Duodenal mucosa (tissue), 2 donors: ENCODE measurements around the gene ZDHHC19.
"Not testable (repeated sequence)": the region's sequence is repeated elsewhere in the genome, so short reads cannot be mapped to it uniquely, and the experiment has no call there.

ENCODE experiments used
- H3K27ac ChIP-seq: one replicate; pipeline ENCODE4 v1.7.0; 2013; ENCODE audit warnings: low read depth, low read length
- H3K27me3 ChIP-seq, 2 donors: one replicate each; pipeline ENCODE4 v1.7.0; 2013; ENCODE audit warnings: low read length in 2 of 2, control low read depth in 1 of 2; ENCODE audit not compliant: insufficient read depth in 2 of 2, control insufficient read depth in 1 of 2
- H3K36me3 ChIP-seq, 2 donors: one replicate each; pipeline ENCODE4 v1.7.0; 2013; ENCODE audit warnings: low read length in 2 of 2, control low read depth in 1 of 2; ENCODE audit not compliant: insufficient read depth in 2 of 2, control insufficient read depth in 1 of 2
- H3K4me1 ChIP-seq, 2 donors: one replicate each; pipeline ENCODE4 v1.7.0; 2013; ENCODE audit warnings: low read length in 2 of 2, control low read depth in 1 of 2; ENCODE audit not compliant: insufficient read depth in 2 of 2, control insufficient read depth in 1 of 2
- H3K4me3 ChIP-seq, 2 donors: one replicate each; pipeline ENCODE4 v1.7.0; 2013; ENCODE audit warnings: low read length in 2 of 2, low read depth in 1 of 2
- H3K9ac ChIP-seq, 2 donors: one replicate each; pipeline ENCODE4 v1.7.0; 2013; ENCODE audit warnings: low read length in 2 of 2, low read depth in 1 of 2
- H3K9me3 ChIP-seq, 2 donors: one replicate each; pipeline ENCODE4 v1.7.0; 2013; ENCODE audit warnings: low read length in 2 of 2, control low read depth in 1 of 2; ENCODE audit not compliant: control insufficient read depth in 1 of 2

ZDHHC19 gene

GRCh38 chr3:196165006-196165575, 46.1 kb downstream of the ZDHHC19 start:
- H3K4me3 ChIP-seq, H3K9ac ChIP-seq, H3K27ac ChIP-seq, H3K36me3 ChIP-seq, H3K27me3 ChIP-seq, H3K9me3 ChIP-seq: not testable (repeated sequence)
- H3K4me1 ChIP-seq: peaks cover 36 to 49% of the 10 kb centered on the region in 2 donors

DNA sequence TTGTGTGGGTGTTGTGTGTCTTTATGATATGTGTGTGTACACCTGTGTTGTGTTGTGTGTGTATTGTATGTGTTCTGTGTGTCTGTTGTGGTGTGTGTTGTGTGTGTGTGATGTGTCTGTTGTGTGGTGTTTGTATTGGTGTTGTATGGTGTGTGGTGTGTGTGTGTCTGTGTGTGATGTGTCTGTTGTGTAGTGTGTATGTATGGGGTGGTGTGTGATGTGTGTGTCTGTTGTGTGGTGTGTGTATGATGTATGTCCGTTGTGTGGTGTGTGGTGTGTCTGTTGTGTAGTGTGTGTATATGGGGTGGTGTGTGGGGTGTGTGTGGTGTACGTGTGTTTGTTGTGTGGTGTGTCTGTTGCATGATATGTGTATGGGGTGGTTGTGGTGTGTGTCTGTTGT, 46.6 kb downstream of the ZDHHC19 start:
- Histone ChIP-seq H3K9ac (no peak overlapping the region), H3K4me1 (peaks cover 37 to 49% of the 10 kb centered on the region in 2 donors), H3K27ac (no peak overlapping the region), H3K9me3 (no peaks in the 10 kb centered on the region), H3K4me3 (no peak overlapping the region), H3K27me3 (no peaks in the 10 kb centered on the region), H3K36me3 (no peaks in the 10 kb centered on the region)

DNA sequence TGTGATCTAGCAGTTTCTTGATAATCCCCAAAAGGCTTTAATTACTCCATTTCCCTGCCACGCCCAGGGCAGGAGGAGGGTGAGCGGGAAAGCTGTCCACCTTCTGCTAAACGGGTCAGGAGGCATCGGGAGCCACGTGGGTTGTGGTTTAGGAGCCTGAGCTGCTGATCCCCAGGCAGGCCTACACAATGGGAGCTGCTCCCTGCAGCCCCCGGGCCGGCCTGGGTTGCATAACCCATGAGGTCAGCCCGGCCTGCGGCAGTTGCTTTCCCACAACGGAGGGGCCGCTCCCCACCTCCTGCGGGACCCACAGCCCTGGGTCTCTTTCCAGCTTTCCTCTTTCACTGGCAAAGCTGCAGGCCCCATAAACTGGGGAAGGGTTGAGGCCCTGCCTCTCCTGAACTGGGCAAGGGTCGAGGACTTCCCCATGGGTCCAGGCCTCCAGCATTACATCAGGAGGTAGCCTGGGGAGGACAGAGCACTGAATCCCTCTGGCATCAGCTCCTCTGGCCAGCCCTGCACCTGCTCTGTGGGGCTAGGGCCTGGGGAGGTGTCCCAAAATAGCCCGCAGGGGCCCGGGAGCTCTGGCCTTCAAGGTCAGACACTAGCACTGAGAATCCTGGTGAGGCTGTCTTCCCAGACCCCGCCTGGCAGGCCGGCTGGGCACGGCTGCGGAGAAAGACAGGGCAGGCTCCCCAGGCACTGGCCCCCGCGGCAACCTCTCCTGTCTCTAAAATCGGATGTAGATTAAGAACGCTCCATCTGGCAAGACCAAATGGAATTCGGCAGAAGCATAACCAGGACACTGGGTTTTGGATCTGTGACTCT, 47.3 kb downstream of the ZDHHC19 start:
- H3K4me3 ChIP-seq: no peak overlapping the region
- peaks cover 38 to 46% of the 10 kb centered on the region in 2 donors for H3K4me1 ChIP-seq
- H3K27ac ChIP-seq: no peak overlapping the region
- peak overlapping the region in 1 of 2 donors; percentile 7 for H3K9ac ChIP-seq
- H3K9me3 ChIP-seq: no peaks in the 10 kb centered on the region
- H3K27me3 ChIP-seq: no peaks in the 10 kb centered on the region
- no peaks in the 10 kb centered on the region for H3K36me3 ChIP-seq

DNA sequence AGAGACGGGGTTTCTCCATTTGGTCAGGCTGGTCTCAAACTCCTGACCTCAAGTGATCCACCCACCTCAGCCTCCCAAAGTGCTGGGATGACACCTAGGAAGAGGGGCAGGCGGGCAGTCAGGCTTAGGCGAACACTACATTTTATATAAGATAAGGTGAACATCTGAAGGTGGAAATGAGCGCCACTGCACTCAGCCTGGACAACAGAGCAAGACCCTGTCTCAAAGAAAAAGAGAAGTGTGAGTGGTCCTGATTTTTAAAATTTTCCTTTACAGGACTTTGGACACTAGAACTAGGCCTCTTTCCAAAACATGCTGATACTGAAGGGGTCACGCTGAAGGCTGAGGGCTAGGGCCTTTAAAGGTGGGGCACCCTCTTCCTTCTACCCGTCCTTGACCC, 48.0 kb downstream of the ZDHHC19 start:
- no peaks in the 10 kb centered on the region for H3K9me3 ChIP-seq
- no peaks in the 10 kb centered on the region for H3K36me3 ChIP-seq
- no peak overlapping the region for H3K27ac ChIP-seq
- H3K27me3 ChIP-seq: no peaks in the 10 kb centered on the region
- no peak overlapping the region for H3K4me3 ChIP-seq
- H3K4me1 ChIP-seq: peaks cover 38 to 43% of the 10 kb centered on the region in 2 donors
- H3K9ac ChIP-seq: no peak overlapping the region

DNA sequence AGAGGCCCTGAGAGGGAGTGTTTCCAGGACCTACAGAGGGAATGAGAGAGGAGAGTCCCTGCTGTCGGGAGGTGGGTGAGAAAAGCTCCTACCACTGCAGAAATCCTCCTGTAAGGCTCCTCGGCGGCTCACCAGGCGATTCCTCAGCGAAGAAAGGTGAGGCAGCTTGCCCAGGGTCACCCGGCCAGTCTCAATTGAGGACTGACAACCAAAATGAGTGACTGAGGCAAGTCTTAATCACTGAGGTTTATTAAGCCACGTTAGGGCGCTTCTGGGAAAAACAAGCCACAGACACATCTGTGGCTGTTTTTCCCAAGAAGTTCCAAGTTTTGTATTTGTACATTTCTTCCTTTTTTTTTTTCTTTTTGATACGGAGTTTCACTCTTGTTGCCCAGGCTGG, 48.5 kb downstream of the ZDHHC19 start:
- H3K36me3 ChIP-seq: no peaks in the 10 kb centered on the region
- H3K9ac ChIP-seq: no peak overlapping the region
- H3K9me3 ChIP-seq: no peaks in the 10 kb centered on the region
- H3K4me3 ChIP-seq: no peak overlapping the region
- H3K27me3 ChIP-seq: no peaks in the 10 kb centered on the region
- no peak overlapping the region for H3K27ac ChIP-seq
- peaks cover 38 to 43% of the 10 kb centered on the region in 2 donors for H3K4me1 ChIP-seq

DNA sequence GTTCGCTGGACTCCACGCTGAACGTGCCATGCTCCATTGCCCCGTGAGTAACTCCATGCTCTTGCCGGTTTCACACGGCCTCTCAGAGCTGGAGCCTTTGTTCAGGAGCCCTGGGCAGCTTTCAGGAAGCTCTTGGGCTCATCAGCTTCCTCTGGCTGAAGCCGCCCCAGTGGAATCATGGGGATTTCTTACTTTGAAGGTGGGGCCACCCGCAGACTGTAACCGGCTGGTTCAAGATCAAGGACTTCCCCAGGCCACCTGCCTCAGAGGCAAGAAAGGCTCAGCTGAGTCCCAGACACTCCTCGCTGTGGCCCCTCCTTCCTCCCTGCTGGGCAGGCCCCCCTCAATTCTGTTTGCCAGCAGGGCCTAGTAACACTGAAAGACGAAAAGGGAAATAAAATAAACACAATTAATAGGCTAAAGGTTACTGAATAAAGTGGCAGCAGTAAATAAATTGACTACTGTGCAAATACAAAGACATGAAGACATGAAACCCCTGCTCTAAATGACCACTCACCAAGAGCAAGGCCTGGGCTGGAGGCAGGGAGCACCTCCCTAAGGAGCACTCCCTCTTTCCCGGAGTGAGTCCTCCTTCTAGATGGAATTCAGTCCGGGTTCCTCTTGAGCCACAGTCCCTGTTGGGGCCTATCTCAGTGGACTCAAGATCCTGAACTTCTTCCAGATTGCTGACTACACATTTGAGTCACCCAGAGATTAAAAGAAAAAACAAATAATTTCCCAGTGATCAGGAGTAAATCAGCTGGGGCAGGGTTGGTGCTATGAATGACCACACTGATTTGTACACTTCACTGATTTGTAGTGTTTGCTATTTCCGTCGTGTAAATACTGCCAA, 51.0 kb downstream of the ZDHHC19 start:
- H3K27ac ChIP-seq: peak overlapping the region; percentile 79
- no peaks in the 10 kb centered on the region for H3K36me3 ChIP-seq
- peak overlapping the region; percentile 13 to 58 for H3K9ac ChIP-seq
- H3K9me3 ChIP-seq: no peaks in the 10 kb centered on the region
- H3K4me1 ChIP-seq: peaks cover 29 to 33% of the 10 kb centered on the region in 2 donors
- peak overlapping the region; percentile 15 to 50 for H3K4me3 ChIP-seq
- no peaks in the 10 kb centered on the region for H3K27me3 ChIP-seq

- Histone ChIP-seq H3K4me3 (peak overlapping the region; percentile 15 to 50), H3K27ac (peak overlapping the region; percentile 79), H3K9me3 (no peaks in the 10 kb centered on the region), H3K9ac (peak overlapping the region; percentile 13 to 58), H3K36me3 (no peaks in the 10 kb centered on the region), H3K4me1 (peaks cover 27 to 28% of the 10 kb centered on the region in 2 donors), H3K27me3 (no peaks in the 10 kb centered on the region)
These were observed 51.7 kb downstream of the ZDHHC19 start for GRCh38 chr3:196159526-196159925.

GRCh38 chr3:196156160-196156559, 55.0 kb downstream of the ZDHHC19 start:
- H3K4me1 ChIP-seq: peaks cover 14% of the 10 kb centered on the region in 2 donors
- no peaks in the 10 kb centered on the region for H3K27me3 ChIP-seq
- no peak overlapping the region for H3K9ac ChIP-seq
- no peaks in the 10 kb centered on the region for H3K36me3 ChIP-seq
- H3K27ac ChIP-seq: no peak overlapping the region
- H3K9me3 ChIP-seq: no peaks in the 10 kb centered on the region
- H3K4me3 ChIP-seq: no peak overlapping the region

DNA sequence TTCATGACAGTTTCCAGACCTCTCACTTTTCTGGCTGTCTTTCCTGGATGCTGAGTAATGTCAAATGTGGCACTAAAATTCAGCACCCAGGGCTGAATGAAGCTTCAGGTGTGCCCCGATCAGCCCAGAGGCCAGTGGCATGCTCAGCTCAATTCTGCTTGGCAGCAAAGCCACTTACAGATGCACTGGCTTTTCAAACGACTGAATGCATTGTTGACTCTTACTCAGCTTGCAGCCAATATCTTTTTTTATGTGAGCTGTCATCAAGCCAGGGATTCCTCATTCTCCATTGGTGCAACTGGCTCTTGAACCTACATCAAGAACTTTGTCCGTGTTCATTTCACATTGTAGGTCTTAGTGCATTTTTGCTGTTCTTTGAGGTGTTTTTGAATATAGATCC, 60.7 kb downstream of the ZDHHC19 start:
- Histone ChIP-seq H3K9me3 (peaks cover 0 to 4% of the 10 kb centered on the region in 2 donors), H3K36me3 (no peaks in the 10 kb centered on the region), H3K27ac (no peak overlapping the region), H3K4me3 (no peak overlapping the region), H3K4me1 (no peaks in the 10 kb centered on the region), H3K27me3 (no peaks in the 10 kb centered on the region), H3K9ac (no peak overlapping the region)

GRCh38 chr3:196149831-196150301, 61.3 kb downstream of the ZDHHC19 start:
- Histone ChIP-seq H3K9ac (no peak overlapping the region), H3K4me1 (no peaks in the 10 kb centered on the region), H3K27me3 (no peaks in the 10 kb centered on the region), H3K27ac (no peak overlapping the region), H3K36me3 (no peaks in the 10 kb centered on the region), H3K4me3 (no peak overlapping the region), H3K9me3 (peaks cover 0 to 4% of the 10 kb centered on the region in 2 donors)
